Measurements from ENCODE around the gene CNOT8.
A peak's percentile ranks its signal among the peaks of the same experiment; 100 is the strongest.

CNOT8 gene

DNA sequence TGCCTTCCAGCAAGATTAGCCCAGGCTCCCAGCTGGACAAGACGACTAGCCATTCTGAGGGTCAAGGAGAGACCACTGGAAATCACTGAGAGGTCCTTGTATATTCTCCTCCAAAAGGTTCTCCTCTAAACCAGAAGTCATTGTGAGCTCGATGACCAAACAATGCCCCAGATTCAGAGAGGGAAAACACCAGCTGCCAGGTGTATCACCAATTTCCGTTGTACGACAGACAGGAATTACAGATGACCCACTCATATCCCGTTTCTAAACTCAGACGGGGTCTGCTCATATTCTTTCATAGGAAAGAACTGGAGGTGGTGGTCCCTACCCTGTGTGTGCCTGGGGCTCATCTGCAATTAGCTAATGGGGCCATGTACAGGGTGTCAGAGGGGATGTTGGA is 22.2 kb upstream of the CNOT8 start:
- DNase-seq: no peak

GRCh38 chr5:154837009-154837901 is 21.2 kb upstream of the CNOT8 start:
- no peak for DNase-seq

DNA sequence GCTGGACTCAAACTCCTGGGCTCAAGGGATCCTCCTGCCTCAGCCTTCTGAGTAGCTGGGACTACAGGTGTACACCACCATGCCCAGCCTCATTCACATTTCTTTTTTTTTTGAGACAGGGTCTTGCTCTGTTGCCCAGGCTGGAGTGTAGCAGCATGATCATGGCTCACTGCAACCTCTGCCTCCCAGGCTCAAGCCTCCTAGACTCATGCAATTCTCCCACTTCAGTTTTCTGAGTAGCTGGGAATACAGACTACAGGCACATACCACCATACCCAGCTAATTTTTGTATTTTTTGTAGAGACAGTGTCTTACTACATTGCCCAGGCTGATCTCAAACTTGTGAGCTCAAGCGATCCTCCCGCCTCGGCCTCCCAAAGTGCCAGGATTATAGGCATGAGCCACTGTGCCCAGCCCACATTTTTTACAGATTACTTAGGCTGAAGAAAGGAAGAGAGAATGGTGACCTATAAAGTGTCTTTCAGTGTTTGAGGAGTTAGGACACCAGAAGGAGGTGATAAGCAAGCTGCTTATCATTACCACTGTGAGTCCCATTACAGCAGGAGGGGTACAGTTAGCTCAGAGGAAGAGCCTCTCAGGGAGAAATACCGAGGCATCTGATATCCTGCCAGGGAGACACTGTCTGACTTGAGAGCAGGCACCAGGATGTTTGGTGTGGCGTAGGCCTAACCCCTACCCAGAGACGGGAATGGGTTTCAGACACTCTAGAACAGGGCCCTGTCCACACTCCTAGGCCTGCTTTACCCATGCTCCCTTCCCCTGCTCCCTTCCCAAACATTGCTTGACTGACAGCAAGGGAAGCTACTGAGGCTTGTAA is 17.8 kb upstream of the CNOT8 start:
- no peak for DNase-seq

GRCh38 chr5:154841273-154841661 is 17.2 kb upstream of the CNOT8 start:
- no peak for DNase-seq

DNA sequence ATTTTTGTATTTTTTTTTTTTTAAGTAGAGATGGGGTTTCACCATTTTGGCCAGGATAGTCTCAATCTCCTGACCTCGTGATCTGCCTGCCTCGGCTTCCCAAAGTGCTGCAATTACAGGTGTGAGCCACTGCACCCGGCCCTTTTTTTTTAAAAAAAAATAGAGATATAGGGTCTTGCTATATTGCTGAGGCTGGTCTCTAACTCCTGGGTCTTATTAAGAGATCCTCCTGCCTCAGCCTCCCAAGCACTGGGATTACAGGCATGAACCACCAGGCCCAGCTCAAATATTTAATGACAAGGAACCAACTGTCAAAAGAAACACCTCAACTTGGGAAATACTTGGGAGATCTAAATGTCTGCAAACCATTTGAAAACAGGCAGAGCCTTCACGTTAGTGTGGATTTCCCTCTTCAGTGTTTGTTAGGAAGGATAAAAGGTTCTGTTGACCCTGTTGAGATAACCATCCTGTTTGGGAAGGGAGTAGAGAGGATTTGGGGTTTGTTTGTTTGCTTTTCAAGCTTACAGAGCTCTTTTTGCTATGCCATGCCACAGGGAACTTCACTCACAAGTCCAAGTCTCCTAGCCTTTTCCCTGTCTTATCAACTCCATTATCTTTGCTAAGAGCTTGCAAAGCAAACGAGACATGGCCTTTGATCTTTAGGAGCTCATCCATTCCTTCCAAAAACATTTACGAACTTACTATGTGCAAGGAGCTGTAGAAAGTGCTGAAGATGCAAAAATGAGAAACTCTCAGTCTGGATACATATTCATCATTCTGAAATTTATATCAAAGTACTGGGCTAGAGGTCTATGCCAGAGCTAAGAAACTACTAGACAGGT is 15.5 kb upstream of the CNOT8 start:
- no peak for DNase-seq

DNA sequence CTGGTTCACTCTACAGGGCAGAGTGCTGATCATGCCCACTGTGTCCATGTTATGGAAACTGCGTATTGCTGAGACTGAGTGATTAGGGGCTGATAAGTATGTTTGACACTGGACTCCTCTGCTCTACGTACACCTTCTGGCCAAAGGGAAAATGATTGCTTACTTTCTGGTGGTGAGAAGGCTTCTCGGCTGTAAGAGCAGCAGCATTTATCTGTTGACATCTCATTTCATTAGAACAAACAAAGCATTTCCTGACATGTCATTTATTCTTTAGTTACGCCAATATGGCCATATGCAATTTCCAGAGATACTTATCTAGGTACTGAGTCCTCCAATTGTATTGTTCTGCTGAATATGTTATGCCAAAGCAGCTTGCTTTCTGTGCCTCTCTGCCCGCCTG is 13.6 kb upstream of the CNOT8 start:
- DNase-seq: no peak

DNA sequence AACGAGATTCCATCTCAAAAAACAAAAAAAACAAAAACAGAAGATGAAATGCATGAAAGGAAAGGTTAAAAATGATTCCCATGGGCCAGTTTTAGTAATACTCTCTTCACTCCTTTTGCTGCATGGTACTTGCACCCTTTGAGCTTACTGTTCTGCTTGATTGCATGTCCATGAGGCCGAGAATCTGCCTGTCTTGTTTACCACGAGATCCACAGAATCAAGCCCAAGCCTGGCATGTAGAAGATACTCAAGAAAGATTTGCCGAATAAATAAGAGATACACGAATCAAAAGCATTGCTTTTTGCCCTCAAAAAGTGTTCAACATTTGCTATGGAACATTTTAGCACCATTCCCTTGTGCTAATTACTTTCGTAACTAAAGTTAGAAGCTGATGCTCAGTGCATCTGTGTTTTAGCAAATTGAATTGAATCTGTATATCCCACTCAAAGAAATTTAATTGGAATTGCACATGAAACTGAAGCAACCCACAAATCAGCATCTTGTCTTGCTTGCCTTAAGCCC is 9.1 kb upstream of the CNOT8 start:
- no peak for DNase-seq

- DNase-seq: no peak
These were observed 8.6 kb upstream of the CNOT8 start for GRCh38 chr5:154849791-154850201.

- peak; percentile 82 for DNase-seq
These were observed 8.0 kb upstream of the CNOT8 start, which contains the start of gene FAXDC2 for GRCh38 chr5:154850255-154851062. TSS of gene FAXDC2 (minus strand) at chr5:154850603. CDS start at chr5:154838178, 12,425 bp downstream.

DNA sequence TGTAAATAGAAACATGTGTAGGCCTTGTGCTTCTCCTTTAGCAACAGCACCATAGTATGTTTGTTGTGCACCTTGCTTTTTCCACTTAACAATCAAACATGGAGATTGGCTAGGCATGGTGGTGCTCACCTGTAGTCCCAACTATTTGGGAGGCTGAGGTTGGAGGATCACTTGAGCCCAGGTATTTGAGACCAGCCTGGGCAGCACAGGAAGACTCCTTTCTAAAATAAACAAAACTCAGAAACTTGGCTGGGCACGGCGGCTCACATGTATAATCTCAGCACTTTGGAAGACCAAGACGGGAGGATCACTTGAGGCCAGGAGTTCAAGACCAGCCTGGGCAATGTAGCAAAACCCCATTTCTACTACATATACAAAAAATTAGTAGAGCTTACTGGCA is 7.1 kb upstream of the CNOT8 start:
- no peak for DNase-seq

- DNase-seq: peak; percentile 97
These were observed 714 bp upstream of the CNOT8 start for GRCh38 chr5:154857530-154858296.

DNA sequence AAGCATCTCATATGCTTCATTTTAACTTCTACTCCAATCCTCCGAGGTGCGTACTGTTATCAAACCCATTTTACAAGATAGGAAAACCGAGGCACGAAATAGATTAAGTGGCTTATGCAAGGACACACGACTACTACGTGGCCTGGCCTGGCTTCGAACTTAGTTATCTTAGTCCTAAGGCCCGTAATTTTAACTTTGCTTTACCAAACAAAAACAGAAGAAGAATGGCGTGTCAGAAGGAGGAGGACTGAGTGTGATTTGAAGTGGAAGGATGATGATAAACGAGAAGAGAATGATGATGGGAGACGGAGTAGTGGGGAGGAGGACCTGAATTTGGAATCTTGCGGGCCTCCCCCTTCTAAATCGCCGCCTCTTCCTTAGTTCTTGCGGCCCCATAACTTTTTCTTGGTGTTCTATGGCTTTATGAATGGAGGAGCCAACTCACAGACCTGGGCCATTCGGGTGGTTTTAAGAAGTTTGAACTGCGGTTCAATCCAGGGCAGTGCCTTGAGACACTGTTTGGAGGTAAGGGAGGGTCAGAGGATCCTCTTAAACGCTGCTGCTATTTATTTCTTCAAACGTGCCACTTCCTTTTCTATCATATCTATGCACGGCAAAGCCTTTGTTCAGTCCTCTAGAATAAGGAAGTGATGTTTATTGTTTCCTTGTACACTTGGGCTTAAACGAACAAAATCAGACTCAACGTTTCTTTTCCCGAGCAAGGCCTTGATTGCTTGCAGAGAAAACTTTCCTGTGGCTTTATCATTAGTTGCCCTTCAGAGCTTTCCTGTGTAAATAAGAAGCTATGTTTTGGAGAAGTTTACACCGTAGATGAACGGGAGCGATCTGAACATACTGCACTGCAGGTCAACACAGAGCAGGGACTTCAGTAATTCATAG is 795 bp downstream of the CNOT8 start:
- peak; percentile 29 for DNase-seq

- peak; percentile 82 for DNase-seq
These were observed 1.7 kb downstream of the CNOT8 start for GRCh38 chr5:154860123-154860522.

GRCh38 chr5:154860765-154861164 is 2.3 kb downstream of the CNOT8 start:
- DNase-seq: no peak

DNA sequence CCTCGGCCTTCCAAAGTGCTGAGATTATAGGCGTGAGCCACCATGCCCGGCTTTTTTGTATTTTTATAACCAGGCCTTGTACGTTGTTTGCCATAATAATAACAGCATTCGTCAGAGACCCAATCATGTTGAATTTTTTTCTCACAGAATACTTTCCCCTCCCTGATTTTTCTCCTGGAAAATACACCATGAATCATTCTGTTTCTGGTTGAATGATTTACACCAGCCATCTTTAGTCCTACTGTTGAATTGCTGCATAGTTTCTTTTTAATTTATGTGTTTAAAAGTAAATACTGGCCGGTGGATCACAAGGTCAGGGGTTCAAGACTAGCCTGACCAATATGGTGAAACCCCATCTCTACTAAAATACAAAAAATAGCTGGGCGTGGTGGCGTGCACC is 3.5 kb downstream of the CNOT8 start:
- DNase-seq: no peak

- no peak for DNase-seq
These were observed 4.3 kb downstream of the CNOT8 start for GRCh38 chr5:154862766-154863165.

DNA sequence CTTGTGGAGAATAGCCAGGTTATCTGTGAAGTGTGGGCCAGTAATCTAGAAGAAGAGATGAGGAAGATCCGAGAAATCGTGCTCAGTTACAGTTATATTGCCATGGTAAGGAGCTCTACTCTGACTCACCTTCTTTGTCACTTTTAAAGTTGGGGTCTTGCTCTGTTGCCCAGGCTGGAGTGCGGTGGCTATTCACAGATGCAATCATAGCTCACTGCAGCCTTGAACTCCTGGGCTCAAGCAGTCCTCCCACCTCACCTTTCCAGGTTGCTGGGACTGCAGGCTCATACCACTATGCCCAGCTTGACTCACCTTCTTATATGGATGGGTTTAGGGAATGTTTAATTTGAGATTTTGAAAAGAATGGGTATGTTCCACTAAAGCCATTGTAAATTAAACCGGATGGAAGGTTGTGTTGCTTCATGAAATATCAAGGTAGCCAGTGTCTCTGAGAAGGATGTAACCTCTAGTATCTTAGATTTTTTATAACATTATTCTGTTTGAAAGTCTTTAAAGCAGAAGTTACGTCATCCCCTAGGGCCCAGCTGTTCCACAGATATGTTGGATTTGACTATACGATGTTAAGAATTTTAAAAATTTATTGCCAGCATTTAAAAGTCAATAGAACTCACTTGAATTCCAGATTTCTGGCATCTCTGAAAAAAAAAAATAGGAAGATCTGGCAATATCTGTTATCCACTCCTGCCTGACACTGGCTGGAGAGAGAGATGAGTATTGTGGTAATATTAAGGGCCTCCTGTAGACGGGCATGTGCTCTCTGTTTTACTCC is 5.1 kb downstream of the CNOT8 start:
- DNase-seq: no peak

DNA sequence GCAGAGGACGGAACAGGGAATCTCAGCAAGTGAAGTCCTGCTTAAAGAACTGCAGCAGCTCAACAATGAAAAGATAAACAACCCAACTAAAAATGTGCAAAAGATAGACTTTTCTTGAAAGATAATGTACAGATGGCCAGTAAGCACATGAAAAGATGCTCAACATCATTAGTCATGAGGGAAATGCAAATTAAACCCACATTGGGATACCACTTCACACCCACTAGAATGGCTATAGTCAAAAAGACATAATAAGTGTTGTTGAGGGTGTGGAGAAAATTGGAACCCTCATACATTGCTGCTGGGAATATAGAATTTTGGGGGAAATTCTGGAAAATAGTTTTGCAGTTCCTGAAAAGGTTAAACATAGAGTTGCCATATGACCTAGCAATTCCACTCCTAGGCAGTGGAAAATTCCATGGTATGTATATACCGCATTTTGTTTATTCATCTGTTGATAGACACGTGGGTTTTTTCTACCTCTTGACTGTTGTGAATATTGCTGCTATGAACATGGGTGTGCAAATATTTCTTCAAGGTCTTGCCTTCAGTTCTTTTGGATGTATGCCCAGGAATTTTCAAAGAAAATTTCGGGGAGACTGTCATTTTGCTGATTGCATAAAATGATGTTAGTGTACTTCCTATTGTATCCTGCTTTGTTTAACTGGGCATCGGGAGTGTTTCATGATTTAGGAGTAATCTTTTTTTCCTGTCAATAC is 7.2 kb downstream of the CNOT8 start:
- no peak for DNase-seq
